Upper lobe of left lung (tissue), 6 donors: ENCODE results near the gene ADSS1. TPM values are rescaled to one million over a fixed set of nuclear protein-coding genes. Genes with fewer than 3 reads are reported as not detected.

Experiments used
- ATAC-seq, 2 donors: fragments of 200-7000 bp; cut with Tn5 transposase; one replicate each; pipeline ENCODE4 v1.9.1; 2022; ENCODE audit warnings: mild to moderate bottlenecking in 2 of 2, moderate library complexity in 2 of 2; ENCODE audit not compliant: low FRiP score in 2 of 2
- DNase-seq, 2 donors: peaks; one replicate each; pipeline ENCODE4 v3.0.0-alpha.2; 2019 to 2020
- H3K27ac ChIP-seq, 4 donors: fragments of 200-600 bp; sonication (generic); one replicate each; pipeline ENCODE4 v1.5.1; 2016 to 2019
- H3K27me3 ChIP-seq, 4 donors: fragments of 200-600 bp; sonication (generic); one replicate each; pipeline ENCODE4 v1.5.1; 2017 to 2019
- H3K36me3 ChIP-seq, 4 donors: fragments of 200-600 bp; sonication (generic); one replicate each; pipeline ENCODE4 v1.5.1; 2016 to 2019
- H3K4me1 ChIP-seq, 4 donors: fragments of 200-600 bp; sonication (generic); one replicate each; pipeline ENCODE4 v1.5.1; 2018 to 2019
- H3K4me3 ChIP-seq, 4 donors: fragments of 200-600 bp; sonication (generic); one replicate each; pipeline ENCODE4 v1.5.1; 2017 to 2019; ENCODE audit warnings: mild to moderate bottlenecking in 2 of 4, moderate library complexity in 1 of 4
- H3K9me3 ChIP-seq, 4 donors: fragments of 200-600 bp; sonication (generic); one replicate each; pipeline ENCODE4 v1.5.1; 2018 to 2019
- EP300 ChIP-seq, 4 donors: sonication (generic); formaldehyde crosslinking; IDR thresholded peaks; one replicate each; pipeline ENCODE4 v1.5.1; 2017; ENCODE audit warnings: antibody characterized with exemption in 4 of 4, control low read depth in 2 of 4
- POLR2A ChIP-seq, 4 donors: fragments of 450-650 bp; IDR thresholded peaks; one replicate each; pipeline ENCODE4 v1.5.1; 2016 to 2017; ENCODE audit warnings: antibody characterized with exemption in 4 of 4, mild to moderate bottlenecking in 2 of 4
- POLR2AphosphoS5 ChIP-seq, 2 donors: sonication (generic); formaldehyde crosslinking; IDR thresholded peaks; one replicate each; pipeline ENCODE4 v1.5.1; 2017; ENCODE audit warnings: antibody characterized with exemption in 2 of 2
- WGBS, 2 donors: methylation state at CpG; one replicate each; pipeline ENCODE4 v1.1.5; 2017 to 2018; 5-methylcytosine and 5-hydroxymethylcytosine counted together
- total RNA-seq, 6 donors: library from RNA; depleted of rRNA in 4 of 6; stranded (reverse); fragments of >200 nt in 4 of 6; gene quantifications; one replicate each; pipeline versions ENCODE4 v1.1.0 to v1.2.1, GENCODE V29; 2016 to 2021
- TF ChIP-seq, protein P1 (sequence below), 6 experiments: fragments of 450-650 bp in 4 of 6; fragments of 200-600 bp in 2 of 6; sonication (generic) in 2 of 6; IDR thresholded peaks; one replicate each; pipeline ENCODE4 v1.5.1; 2016 to 2019; ENCODE audit warnings: antibody characterized with exemption in 6 of 6
- donor health status: DM: no; HTN: no; CAD: no; lungs with moderate emphysema.
- donor health status: DM: no; HTN: yes; CAD: no; lungs with severe emphysema.

ADSS1 gene
- 10 to 100 TPM in 1 of 6 donors, 1 to 10 TPM in 5; 4.9 to 34.6 (median 6.2) TPM for total RNA-seq

- no peaks in the 10 kb centered on the region for H3K27me3 ChIP-seq
- peak within 1 kb of the TSS; percentile 37 to 74 (median 66) for H3K27ac ChIP-seq
- TF ChIP-seq, protein P1, sequence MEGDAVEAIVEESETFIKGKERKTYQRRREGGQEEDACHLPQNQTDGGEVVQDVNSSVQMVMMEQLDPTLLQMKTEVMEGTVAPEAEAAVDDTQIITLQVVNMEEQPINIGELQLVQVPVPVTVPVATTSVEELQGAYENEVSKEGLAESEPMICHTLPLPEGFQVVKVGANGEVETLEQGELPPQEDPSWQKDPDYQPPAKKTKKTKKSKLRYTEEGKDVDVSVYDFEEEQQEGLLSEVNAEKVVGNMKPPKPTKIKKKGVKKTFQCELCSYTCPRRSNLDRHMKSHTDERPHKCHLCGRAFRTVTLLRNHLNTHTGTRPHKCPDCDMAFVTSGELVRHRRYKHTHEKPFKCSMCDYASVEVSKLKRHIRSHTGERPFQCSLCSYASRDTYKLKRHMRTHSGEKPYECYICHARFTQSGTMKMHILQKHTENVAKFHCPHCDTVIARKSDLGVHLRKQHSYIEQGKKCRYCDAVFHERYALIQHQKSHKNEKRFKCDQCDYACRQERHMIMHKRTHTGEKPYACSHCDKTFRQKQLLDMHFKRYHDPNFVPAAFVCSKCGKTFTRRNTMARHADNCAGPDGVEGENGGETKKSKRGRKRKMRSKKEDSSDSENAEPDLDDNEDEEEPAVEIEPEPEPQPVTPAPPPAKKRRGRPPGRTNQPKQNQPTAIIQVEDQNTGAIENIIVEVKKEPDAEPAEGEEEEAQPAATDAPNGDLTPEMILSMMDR (IDR thresholded peaks at IDR 0.05): peak; percentile 94 to 98 (median 96)
- TF ChIP-seq EP300 (IDR thresholded peaks at IDR 0.05) (no peak), POLR2AphosphoS5 (IDR thresholded peaks at IDR 0.05) (no peak), POLR2A (IDR thresholded peaks at IDR 0.05) (peak in 1 of 4 donors; percentile 53)
- H3K4me3 ChIP-seq: peak within 1 kb of the TSS; percentile 71 to 90 (median 84)
- H3K9me3 ChIP-seq: no peaks in the 10 kb centered on the region
- DNase-seq (peak; percentile 68 to 94), ATAC-seq (peak; percentile 69 to 90)
- peaks cover 0 to 14% (median 7%) of the 10 kb centered on the region in 4 donors for H3K36me3 ChIP-seq
- WGBS, 2 donors: 1 to 2% methylated on average over 22 to 23 of the region's 82 CpGs
- peaks cover 17 to 36% (median 22%) of the 10 kb centered on the region in 4 donors for H3K4me1 ChIP-seq
Observed at GRCh38 chr14:104723651-104724406, at the start of gene ADSS1. TSS of gene ADSS1 (plus strand) at chr14:104724229. CDS start at chr14:104724271, 42 bp downstream.

DNA sequence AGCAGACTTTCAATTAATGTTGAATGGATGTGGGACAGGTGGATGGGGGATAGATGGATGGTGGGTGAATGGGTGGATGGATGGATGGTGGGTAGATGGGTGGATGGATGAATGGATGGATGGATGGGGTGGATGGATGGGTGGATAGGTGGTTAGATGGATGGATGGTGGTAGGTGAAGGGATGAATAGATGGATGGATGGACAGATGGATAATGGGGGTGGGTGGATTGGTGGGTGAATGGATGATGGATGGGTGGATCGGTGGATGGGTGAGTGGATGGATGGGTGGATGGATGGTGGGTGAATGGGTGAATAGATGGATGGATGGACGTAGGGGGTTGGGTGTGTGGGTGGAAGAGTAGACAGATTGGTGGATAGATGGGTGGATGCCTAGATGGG lies 48.6 kb upstream of the ADSS1 start:
- WGBS, 2 donors: 84 to 94% methylated on average over 2 of the region's 2 CpGs

GRCh38 chr14:104676130-104676693 lies 47.8 kb upstream of the ADSS1 start:
- Histone ChIP-seq H3K27ac (peak overlapping the region in 3 of 4 donors; percentile 89 to 93 (median 93)), H3K4me1 (peaks cover 40 to 43% (median 41%) of the 10 kb centered on the region in 4 donors), H3K4me3 (no peak overlapping the region), H3K27me3 (no peaks in the 10 kb centered on the region), H3K36me3 (no peaks in the 10 kb centered on the region), H3K9me3 (no peaks in the 10 kb centered on the region)
- TF ChIP-seq POLR2A (IDR thresholded peaks at IDR 0.05) (no peak), EP300 (IDR thresholded peaks at IDR 0.05) (no peak), POLR2AphosphoS5 (IDR thresholded peaks at IDR 0.05) (no peak)
- TF ChIP-seq, protein P1 (IDR thresholded peaks at IDR 0.05): no peak
- no peak for DNase-seq
- no peak for ATAC-seq
- WGBS, 2 donors: 95 to 96% methylated on average over 3 to 6 of the region's 7 CpGs

More for the DNA sequence above, 48.6 kb upstream of the ADSS1 start:
- Histone ChIP-seq H3K4me1 (peaks cover 32 to 35% (median 34%) of the 10 kb centered on the region in 4 donors), H3K4me3 (no peak overlapping the region), H3K27ac (no peak overlapping the region), H3K27me3 (no peaks in the 10 kb centered on the region), H3K9me3 (no peaks in the 10 kb centered on the region), H3K36me3 (no peaks in the 10 kb centered on the region)
- DNase-seq (no peak), ATAC-seq (no peak)
- TF ChIP-seq, protein P1 (IDR thresholded peaks at IDR 0.05): no peak
- TF ChIP-seq POLR2AphosphoS5 (IDR thresholded peaks at IDR 0.05) (no peak), POLR2A (IDR thresholded peaks at IDR 0.05) (no peak), EP300 (IDR thresholded peaks at IDR 0.05) (no peak)

DNA sequence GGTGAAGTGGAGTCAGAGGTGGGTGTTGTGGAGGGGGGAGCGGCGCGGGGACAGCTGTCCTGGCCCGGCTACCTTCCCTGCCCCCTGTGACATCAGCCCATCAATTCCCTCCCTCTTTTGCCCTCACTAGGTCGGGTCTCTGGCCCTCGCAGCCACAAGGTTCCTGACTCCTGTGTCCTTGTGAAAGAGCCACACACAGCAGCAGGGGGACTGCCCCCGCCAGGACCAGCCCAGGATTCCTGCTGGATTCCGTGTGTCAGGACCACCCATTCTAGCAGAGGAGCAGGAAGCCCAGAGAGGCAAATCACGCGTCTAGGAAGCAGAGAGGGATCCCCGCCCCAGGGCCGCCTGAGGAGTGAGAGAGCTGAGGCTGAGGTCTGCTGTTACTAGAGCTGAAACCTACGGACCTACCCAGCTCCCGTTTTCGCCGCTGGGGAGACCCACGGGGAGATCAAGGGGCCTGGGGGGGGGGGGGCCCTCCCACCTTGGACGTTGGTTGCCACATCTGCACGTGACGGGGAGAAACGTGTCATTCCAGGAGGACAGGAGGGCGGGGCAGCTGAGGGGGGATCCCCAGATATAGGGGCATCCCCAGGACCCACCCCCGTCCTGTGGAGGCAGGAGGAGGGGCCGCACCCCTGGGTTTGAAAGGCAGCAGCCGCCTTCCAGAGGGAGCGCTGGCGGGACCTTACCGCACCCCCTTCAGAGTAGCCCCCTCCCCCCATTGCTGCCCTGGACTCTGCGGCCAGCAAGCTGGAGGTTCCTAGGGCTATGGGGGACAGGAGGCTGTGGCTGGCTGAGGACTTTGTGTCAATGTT lies 47.1 kb upstream of the ADSS1 start:
- no peaks in the 10 kb centered on the region for H3K36me3 ChIP-seq
- peak overlapping the region; percentile 80 to 93 (median 91) for H3K27ac ChIP-seq
- TF ChIP-seq, protein P1 (IDR thresholded peaks at IDR 0.05): no peak
- TF ChIP-seq POLR2AphosphoS5 (IDR thresholded peaks at IDR 0.05) (no peak), POLR2A (IDR thresholded peaks at IDR 0.05) (no peak), EP300 (IDR thresholded peaks at IDR 0.05) (no peak)
- H3K9me3 ChIP-seq: no peaks in the 10 kb centered on the region
- DNase-seq: peak; percentile 60 to 70
- H3K4me3 ChIP-seq: peak overlapping the region in 3 of 4 donors; percentile 49 to 65 (median 55)
- peak in 1 of 2 donors; percentile 1 for ATAC-seq
- H3K27me3 ChIP-seq: no peaks in the 10 kb centered on the region
- H3K4me1 ChIP-seq: peaks cover 47 to 50% (median 48%) of the 10 kb centered on the region in 4 donors
- WGBS, 2 donors: 22 to 35% methylated on average over 15 to 20 of the region's 29 CpGs
